ENCODE results near the gene GCGR. TPM values are rescaled to one million over a fixed set of nuclear protein-coding genes. Genes with fewer than 3 reads are reported as not detected.
A peak's percentile ranks its signal among the peaks of the same experiment; 100 is the strongest.

GCGR gene
- polyA plus RNA-seq, 2 of the 4 experiments (the other 2 are of a cell fraction) = 0.19 to 0.45 TPM

DNA sequence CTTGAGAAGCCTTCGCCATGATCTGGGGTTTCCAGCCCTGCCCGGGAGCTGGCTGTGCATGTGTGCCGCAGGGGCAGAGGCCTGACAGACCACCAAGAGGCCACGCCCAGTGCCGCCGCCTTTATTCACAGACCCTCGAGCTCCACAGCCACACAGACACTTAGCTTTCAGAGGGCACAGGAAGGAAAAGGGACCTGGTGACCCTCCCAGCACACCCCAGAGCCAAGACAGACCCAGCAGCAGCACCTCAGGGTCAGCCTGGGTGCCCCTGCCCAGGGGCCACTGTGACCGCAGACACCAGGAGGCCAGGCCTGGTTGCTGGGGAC lies 18.3 kb downstream of the GCGR start:
- Histone ChIP-seq H3K4me1 (peaks cover 19% of the 10 kb centered on the region), H3K4me3 (no peak overlapping the region), H3K27ac (peak overlapping the region; percentile 54 to 81; a peak in 4 of 6 replicates), H3K4me2 (peak overlapping the region; percentile 48), H3K9me3 (no peaks in the 10 kb centered on the region)
- ChIA-PET POLR2A (interaction anchor here (1.0 to 1.3 kb wide), 2 partner anchors 11 kb away, joined by 3 to 4 read pairs; partner anchors contain the start of gene MCRIP1), CTCF (interaction anchor here (0.7 to 4.0 kb wide), 21 partner anchors 8 to 136 kb away, joined by 3 to 25 read pairs (median 4); partner anchors contain the start of gene PPP1R27)
- DNase-seq (ENCODE audit: low read depth in 1 of 2, low spot score in 1 of 2) (no peak), FAIRE-seq (no peak), ATAC-seq (no peak)
- TF ChIP-seq BHLHE40 (IDR thresholded peaks at IDR 0.05; ENCODE audit: low read depth, low read length) (no peak), HEYL (CRISPR knock-in tag; IDR thresholded peaks at IDR 0.05) (no peak)
- 90% methylated on average over 3 of the region's 8 CpGs for WGBS (ENCODE audit: missing lambda C conversion rate)

DNA sequence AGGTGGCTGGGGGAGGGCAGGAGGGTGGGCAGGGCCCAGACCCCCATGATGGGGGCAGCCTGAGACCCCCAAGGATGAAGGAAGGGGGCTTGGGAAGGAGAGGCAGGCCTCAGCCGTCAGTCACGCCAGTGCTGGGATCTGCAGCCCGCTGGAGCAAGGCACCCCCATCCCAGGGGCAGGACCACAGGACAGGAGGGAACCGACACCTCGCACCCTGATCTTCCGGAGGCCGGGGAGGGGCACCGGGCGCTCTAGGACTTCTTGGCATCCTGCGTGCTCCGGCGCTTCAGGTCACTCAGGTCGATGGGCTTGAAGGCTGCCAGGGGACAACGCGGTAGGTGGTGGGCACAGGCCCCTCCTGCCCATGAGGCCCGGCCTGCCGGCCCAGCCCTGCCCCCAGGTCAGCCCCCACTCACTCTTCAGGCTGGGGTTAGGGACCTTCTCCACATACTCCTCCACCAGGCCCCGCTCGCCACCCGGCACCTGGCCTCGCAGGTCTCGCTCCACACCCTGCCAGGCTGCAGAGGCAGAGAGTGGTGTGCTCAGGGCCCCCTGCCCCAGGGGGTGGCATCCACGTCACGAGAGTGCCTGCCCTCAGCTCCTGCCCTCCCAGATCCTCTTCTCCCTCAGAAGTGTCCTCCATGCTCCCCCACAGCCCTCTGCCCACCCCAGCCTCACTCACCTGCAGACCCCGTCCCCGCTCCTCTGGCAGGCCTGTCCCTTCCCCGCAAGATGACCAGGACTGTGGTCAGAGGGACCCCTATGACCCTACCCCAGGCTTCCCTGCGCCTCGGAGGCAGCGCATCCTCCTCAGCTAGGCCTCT lies 19.3 kb downstream of the GCGR start:
- FAIRE-seq (no peak), ATAC-seq (no peak), DNase-seq (ENCODE audit: low read depth in 1 of 2, low spot score in 1 of 2) (no peak)
- no peak overlapping the region for H3K4me3 ChIP-seq
- H3K9me3 ChIP-seq = no peaks in the 10 kb centered on the region
- no peak overlapping the region for H3K4me2 ChIP-seq
- POLR2A ChIA-PET = interaction anchor here (1.3 kb wide), 1 partner anchor 10 kb away, joined by 3 read pairs; the partner anchor contains the start of gene MCRIP1
- CTCF ChIA-PET = interaction anchor here (1.1 to 4.0 kb wide), 7 partner anchors 10 to 90 kb away, joined by 3 to 25 read pairs (median 6); partner anchors contain the start of gene PPP1R27
- H3K27ac ChIP-seq = no peak overlapping the region; a peak in 1 of 6 replicates
- peaks cover 13% of the 10 kb centered on the region for H3K4me1 ChIP-seq
- WGBS (ENCODE audit: missing lambda C conversion rate) = 95% methylated on average over 30 of the region's 30 CpGs
- TF ChIP-seq BHLHE40 (IDR thresholded peaks at IDR 0.05; ENCODE audit: low read depth, low read length) (no peak), SREBF2 (IDR thresholded peaks at IDR 0.05) (no peak), KDM1A (IDR thresholded peaks at IDR 0.05; ENCODE audit: low read depth) (no peak), KDM5A (IDR thresholded peaks at IDR 0.05) (no peak), HOXA7 (CRISPR knock-in tag; IDR thresholded peaks at IDR 0.05) (no peak), GATA3 (IDR thresholded peaks at IDR 0.05; ENCODE audit: borderline replicate concordance) (no peak), TP53 (CRISPR knock-in tag; IDR thresholded peaks at IDR 0.05) (no peak)
- TF ChIP-seq, protein P1, sequence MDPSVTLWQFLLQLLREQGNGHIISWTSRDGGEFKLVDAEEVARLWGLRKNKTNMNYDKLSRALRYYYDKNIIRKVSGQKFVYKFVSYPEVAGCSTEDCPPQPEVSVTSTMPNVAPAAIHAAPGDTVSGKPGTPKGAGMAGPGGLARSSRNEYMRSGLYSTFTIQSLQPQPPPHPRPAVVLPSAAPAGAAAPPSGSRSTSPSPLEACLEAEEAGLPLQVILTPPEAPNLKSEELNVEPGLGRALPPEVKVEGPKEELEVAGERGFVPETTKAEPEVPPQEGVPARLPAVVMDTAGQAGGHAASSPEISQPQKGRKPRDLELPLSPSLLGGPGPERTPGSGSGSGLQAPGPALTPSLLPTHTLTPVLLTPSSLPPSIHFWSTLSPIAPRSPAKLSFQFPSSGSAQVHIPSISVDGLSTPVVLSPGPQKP (IDR thresholded peaks at IDR 0.05; ENCODE audit: low read depth, low read length) = no peak

DNA sequence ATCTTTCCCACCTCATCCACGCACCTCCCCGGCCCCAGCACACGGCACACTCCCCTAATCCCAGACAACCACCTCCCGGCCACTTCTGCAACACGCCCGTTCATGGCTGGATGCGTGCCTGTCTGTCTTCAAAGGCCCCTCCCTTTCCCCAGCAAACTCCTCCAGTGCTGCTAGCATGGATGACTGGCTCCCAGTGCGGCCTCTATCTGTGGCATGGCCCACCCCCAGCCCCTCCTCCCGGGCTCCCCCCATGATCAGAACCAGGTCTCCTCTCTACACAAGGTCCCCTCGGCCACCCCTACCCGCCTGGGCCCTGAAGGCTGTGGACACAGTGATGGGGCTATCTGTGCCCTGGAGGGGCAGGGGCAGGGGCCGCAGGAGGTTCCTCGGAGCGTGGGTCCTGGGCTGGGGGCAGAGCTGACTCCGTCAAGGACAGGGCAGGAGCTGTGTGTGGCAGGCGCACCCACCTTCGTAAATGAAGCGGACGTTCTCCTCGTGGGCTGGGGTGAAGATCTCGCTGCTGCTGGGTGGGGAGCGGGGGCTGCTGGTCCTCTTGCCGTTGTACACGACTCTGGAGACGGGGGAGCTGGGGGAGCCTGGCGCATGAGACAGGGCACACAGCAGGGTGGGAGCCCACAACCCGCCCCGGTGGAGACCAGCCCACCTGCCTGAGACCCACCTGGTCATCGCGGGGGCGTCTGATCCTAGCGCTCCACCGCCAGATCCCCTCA lies 20.0 kb downstream of the GCGR start:
- WGBS (ENCODE audit: missing lambda C conversion rate) = 87% methylated on average over 27 of the region's 33 CpGs
- FAIRE-seq (no peak), DNase-seq (ENCODE audit: low read depth in 1 of 2, low spot score in 1 of 2) (no peak), ATAC-seq (no peak)
- Histone ChIP-seq H3K4me3 (no peak overlapping the region), H3K27ac (no peak overlapping the region), H3K9me3 (no peaks in the 10 kb centered on the region), H3K4me1 (peaks cover 13% of the 10 kb centered on the region), H3K4me2 (no peak overlapping the region)
- CTCF ChIA-PET = interaction anchor here (1.3 to 3.3 kb wide), 4 partner anchors 11 to 45 kb away, joined by 3 to 24 read pairs (median 8); no protein-coding TSS in a partner anchor
- TF ChIP-seq, protein P2, sequence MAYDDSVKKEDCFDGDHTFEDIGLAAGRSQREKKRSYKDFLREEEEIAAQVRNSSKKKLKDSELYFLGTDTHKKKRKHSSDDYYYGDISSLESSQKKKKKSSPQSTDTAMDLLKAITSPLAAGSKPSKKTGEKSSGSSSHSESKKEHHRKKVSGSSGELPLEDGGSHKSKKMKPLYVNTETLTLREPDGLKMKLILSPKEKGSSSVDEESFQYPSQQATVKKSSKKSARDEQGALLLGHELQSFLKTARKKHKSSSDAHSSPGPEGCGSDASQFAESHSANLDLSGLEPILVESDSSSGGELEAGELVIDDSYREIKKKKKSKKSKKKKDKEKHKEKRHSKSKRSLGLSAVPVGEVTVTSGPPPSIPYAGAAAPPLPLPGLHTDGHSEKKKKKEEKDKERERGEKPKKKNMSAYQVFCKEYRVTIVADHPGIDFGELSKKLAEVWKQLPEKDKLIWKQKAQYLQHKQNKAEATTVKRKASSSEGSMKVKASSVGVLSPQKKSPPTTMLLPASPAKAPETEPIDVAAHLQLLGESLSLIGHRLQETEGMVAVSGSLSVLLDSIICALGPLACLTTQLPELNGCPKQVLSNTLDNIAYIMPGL (CRISPR knock-in tag; IDR thresholded peaks at IDR 0.05; ENCODE audit: borderline replicate concordance) = no peak
- TF ChIP-seq, protein P3, sequence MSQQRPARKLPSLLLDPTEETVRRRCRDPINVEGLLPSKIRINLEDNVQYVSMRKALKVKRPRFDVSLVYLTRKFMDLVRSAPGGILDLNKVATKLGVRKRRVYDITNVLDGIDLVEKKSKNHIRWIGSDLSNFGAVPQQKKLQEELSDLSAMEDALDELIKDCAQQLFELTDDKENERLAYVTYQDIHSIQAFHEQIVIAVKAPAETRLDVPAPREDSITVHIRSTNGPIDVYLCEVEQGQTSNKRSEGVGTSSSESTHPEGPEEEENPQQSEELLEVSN (IDR thresholded peaks at IDR 0.05; ENCODE audit: borderline replicate concordance, low read depth) = no peak
- POLR2A ChIA-PET = interaction anchor here (1.3 kb wide), 2 partner anchors 9 kb away, joined by 3 read pairs; partner anchors contain the start of gene MCRIP1

DNA sequence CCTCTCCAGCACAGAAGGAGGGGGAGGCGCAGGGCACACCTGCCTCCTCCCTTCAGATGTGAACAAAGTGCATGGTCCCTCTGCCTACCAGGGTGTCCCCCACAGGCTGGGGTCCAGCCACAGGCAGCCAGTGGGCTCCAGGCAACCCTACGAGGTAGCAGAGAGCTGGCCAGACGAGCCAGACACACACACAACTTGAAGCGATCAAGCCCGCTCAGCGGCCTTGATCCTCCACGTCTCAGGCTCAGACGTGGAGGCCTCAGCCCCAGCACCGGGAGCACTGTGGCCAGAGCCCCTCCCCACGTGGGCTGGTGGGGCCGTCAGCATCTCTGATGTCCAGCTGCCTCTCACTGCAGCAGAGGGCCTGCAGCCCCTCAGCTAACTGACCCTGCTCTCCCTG lies 20.6 kb downstream of the GCGR start:
- DNase-seq (ENCODE audit: low read depth in 1 of 2, low spot score in 1 of 2) (no peak), FAIRE-seq (no peak), ATAC-seq (no peak)
- TF ChIP-seq RCOR1 (IDR thresholded peaks at IDR 0.05; ENCODE audit: low read depth, low read length) = no peak
- no peak for TF ChIP-seq HOXB13 (CRISPR knock-in tag; IDR thresholded peaks at IDR 0.05; ENCODE audit: low read depth)
- no peak for TF ChIP-seq RNF2 (IDR thresholded peaks at IDR 0.05; ENCODE audit: borderline replicate concordance, low read depth)
- no peak for TF ChIP-seq SREBF2 (IDR thresholded peaks at IDR 0.05)
- TF ChIP-seq JUNB (IDR thresholded peaks at IDR 0.05) = no peak
- TF ChIP-seq, protein P4, sequence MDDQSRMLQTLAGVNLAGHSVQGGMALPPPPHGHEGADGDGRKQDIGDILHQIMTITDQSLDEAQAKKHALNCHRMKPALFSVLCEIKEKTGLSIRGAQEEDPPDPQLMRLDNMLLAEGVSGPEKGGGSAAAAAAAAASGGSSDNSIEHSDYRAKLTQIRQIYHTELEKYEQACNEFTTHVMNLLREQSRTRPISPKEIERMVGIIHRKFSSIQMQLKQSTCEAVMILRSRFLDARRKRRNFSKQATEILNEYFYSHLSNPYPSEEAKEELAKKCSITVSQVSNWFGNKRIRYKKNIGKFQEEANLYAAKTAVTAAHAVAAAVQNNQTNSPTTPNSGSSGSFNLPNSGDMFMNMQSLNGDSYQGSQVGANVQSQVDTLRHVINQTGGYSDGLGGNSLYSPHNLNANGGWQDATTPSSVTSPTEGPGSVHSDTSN (IDR thresholded peaks at IDR 0.05) = no peak
- TF ChIP-seq BHLHE40 (IDR thresholded peaks at IDR 0.05; ENCODE audit: low read depth, low read length) = no peak
- no peak for TF ChIP-seq TFCP2L1 (CRISPR knock-in tag; IDR thresholded peaks at IDR 0.05)
- no peak for TF ChIP-seq TP53 (CRISPR knock-in tag; IDR thresholded peaks at IDR 0.05)
- no peak for TF ChIP-seq ZSCAN20 (CRISPR knock-in tag; IDR thresholded peaks at IDR 0.05)
- TF ChIP-seq, protein P2 (CRISPR knock-in tag; IDR thresholded peaks at IDR 0.05; ENCODE audit: borderline replicate concordance) = no peak
- no peak for TF ChIP-seq PHF8 (IDR thresholded peaks at IDR 0.05; ENCODE audit: borderline replicate concordance, low read depth)
- peaks cover 13% of the 10 kb centered on the region for H3K4me1 ChIP-seq
- no peak overlapping the region for H3K4me2 ChIP-seq
- WGBS (ENCODE audit: missing lambda C conversion rate) = 74% methylated on average over 10 of the region's 11 CpGs
- no peak overlapping the region for H3K4me3 ChIP-seq
- ChIA-PET POLR2A (interaction anchor here (1.3 kb wide), 1 partner anchor 9 kb away, joined by 3 read pairs; the partner anchor contains the start of gene MCRIP1), CTCF (interaction anchor here (0.6 to 3.3 kb wide), 6 partner anchors 12 to 135 kb away, joined by 3 to 14 read pairs (median 4); no protein-coding TSS in a partner anchor)
- no peak overlapping the region for H3K27ac ChIP-seq
- H3K9me3 ChIP-seq = no peaks in the 10 kb centered on the region
